HG03064 (cell line): ENCODE data around the gene PLXND1.
"Not testable (repeated sequence)": the region's sequence is repeated elsewhere in the genome, so short reads cannot be mapped to it uniquely, and the experiment has no call there.

ENCODE experiments used
- ATAC-seq: cut with Tn5 transposase; IDR thresholded peaks from one replicate; pipeline ENCODE4 v1.9.1; 2021; ENCODE audit warnings: low read depth; ENCODE audit not compliant: unreplicated experiment

The PLXND1 gene

DNA sequence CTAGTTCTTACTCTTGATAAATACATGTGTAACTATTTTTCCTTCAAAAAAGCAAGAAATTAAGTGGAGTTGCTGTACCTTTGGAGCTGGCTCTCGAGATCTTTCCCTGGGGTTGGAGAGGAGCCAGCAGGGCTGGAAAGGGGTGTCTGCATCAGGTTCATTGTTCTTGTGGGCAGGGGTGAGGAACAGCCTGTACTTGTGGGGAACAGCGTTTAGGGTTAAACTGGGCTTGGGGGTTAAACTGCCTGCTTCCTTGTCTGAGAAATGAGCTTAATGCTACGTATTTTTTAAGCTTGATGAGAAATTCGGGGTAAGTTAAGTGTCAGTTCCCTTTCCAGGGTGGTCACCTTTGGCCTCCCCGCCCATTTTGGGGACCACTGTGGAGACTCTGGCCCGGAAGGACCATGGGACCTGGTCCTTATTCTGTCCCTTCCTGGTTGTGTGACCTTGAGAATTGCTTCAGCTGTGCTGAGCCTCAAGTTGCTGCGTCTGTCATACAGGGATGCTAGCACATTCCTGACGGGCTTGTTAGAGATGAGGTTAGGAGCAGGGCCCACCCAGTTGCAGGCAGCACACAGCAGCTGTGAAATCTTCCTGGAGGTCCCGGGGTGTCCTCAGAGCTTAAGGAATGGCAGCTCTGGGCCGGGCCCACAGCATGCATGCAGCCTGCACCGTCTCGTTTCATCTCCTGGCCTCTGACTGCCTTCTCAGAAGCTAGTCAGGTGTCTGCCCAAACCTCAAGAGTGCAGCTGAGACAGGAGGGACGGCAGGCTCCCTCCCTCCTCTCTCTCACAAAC, 51.9 kb downstream of the PLXND1 start:
- ATAC-seq: no peak

DNA sequence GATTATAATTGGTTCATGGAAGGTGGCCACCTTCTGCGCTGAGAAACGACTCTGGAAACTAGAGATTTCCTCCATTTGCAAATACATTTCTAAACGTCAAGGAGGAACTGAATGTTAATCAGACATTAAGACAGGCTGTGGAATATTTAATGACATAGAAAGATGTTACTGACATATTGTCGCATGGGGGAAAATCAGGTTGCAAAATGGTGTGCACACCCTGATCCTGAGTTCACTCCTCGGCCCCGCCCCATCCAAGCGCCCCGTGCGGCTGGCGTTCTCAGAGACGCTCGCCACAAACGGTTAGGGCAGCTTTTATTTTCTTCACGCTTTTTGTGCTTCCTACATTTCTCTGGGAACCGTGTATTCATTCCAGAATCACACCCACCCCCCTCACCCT, 52.8 kb downstream of the PLXND1 start:
- no peak for ATAC-seq

DNA sequence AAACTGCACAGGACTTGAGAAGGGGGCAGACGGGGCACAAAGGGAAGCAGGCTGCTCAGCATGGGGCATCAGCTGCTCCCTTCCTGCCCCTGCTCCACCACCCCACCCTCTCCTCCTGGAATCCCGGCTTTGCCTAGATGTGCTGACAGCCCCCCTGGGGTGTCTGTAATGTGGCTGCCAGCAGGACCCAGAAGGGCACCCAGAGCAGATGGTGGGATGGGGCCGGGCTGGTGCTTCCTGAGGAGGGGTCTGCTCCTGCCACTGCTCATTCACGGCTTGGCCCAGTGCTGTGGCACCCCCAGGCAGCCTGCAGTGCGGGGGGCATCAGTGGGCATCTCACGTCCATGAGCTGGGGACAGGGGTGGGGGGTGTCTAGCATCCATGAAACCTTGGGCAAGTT, 53.3 kb downstream of the PLXND1 start:
- ATAC-seq: no peak

DNA sequence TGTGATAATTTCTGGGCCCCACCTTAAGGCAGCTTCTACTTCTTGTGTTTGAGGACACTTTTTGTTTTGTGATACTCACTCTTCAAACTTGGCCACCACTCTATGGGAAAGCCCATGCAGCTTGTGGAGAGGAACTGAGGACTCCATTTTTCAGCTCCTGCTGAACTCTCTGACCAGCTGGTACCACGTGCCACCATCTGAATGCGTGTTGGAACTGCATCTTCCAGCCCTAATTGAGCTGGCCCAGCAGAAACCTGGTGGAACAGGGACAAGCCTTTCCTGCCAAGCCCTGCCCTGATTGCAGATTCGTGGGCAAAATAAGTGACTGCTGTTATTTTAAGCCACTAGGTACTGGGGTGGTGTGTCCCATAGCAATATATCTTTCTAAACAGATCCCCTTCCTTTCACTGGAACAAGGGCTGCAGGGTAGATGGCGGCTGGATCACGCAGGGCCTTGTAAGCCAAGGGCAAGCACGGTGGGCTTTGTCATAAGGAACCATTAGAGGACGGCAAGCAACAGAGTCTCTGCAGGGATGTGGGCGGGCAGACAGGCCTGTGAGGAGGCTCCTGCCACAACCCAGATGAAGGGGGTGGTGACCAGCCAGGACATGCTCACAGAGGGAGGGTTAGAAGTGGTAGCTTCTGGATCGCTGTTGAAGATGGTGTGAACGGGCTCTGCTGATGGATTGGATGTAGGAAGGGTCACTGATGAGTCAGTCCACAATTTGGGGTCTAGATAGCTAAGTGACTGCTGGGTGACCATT, 54.0 kb downstream of the PLXND1 start:
- ATAC-seq: no peak

DNA sequence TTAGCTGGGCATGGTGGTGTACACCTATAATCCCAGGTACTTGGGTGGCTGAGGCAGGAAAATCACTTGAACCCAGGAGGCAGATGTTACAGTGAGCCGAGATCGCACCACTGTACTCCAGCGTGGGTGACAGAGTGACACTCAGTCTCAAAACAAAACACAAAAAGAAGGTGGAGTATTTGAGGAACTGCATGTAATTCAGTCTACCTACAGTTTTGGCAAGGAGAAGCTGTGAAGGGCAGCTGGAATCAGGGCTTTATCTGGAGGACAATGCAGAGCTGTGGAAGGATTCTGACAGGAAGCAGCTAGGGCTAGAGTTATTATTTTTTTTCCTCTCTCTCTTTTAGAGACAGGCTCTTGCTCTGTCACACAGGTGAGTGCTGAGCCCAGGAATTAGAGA, 56.7 kb downstream of the PLXND1 start:
- no peak for ATAC-seq

DNA sequence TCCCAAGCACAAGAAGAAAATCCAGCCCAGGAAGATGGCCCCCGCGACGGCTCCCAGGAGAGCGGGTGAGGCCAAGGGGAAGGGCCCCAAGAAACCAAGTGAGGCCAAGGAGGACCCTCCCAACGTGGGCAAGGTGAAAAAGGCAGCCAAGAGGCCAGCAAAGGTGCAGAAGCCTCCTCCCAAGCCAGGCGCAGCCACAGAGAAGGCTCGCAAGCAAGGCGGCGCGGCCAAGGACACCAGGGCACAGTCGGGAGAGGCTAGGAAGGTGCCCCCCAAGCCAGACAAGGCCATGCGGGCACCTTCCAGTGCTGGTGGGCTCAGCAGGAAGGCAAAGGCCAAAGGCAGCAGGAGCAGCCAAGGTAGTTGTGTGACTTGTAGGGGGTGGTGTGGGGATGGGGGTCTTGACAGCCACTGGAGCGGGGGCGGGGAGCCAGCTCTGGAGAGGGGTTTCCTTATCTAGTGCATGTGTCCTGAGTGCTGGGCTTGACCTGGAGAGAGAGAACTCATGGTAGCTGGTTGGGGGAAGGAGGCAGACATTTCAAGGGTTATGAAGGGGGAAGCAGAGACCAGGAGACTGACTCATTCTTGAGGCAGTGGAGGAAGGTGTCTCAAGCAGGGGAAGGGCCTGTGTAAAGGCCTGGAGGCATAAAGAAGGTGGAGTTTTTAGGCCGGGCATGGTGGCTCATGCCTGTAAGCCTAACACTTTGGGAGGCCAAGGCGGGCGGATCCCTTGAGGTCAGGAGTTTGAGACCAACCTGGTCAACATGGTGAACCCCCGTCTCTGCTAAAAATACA, 57.3 kb downstream of the PLXND1 start:
- ATAC-seq: no peak

DNA sequence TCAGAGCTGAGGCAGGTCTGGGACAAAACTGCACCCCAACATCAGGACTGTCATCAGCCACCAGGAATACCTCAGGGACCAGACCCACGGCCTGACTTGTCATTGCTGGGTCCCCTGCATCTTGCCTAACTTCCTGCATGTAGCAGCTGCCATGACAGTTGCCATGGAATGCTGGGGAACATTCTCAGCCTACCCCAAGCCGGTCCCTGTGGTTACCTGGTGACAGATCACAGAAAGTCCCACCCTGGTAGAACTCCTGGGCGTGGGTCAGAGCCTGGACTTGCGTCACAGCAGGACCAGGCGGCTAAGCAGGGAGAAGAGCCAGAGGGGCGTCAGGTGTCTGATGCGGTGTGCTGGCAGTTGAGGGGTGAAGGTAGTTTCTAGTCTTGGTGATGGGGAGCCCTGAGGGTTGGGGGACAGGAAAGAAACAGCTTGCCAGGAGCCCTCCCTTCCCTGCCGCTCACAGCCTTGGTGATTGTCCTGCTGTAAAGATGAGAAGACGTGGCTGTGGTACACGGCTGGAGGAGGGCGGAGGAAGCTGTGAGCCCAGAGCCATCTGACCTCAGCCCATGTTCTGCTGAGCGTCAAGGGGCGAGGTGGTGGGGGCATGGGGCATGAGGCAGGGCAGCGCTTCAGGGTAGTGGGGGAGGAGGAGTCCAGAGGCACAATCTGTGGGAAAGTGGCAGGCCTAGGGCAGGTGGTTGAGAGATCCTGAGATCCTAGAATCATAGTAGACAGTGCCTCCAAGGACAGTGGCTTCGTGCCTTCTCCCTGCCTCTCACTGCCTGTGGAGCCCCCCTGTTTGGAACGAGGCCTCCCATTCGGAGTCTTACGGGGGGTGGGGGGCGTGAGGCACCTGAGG, 58.1 kb downstream of the PLXND1 start:
- ATAC-seq: no peak

DNA sequence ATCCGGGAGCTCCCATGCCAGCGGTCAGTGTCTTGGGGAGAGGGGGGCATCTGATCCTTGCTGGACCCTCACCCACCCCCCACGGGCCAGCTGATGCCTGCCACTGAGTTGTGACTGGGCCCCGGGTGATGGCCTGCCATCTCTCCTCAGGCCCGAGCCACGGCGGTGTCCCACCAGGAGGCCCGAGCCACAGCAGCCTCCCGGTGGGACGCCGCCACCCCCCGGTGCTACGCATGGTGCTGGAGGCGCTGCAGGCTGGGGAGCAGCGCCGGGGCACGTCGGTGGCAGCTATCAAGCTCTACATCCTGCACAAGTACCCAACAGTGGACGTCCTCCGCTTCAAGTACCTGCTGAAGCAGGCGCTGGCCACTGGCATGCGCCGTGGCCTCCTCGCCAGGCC, 59.2 kb downstream of the PLXND1 start:
- no peak for ATAC-seq

DNA sequence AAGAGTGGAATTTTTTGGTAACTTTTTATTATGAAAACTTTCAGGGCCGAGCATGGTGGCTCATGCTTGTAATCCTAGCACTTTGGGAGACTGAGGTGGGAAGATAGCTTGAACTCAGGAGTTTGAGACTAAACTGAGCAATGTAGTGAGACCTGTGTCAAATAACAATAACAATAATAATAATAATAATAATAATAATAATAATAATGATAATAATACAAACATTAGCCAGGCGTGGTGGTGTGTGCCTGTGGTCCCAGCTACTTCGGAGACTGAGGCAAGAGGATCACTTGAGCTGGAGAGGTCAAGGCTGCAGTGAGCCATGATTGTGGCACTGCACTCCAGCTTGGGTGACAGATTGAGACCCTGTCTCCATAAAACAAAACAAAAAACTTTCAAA, 60.5 kb downstream of the PLXND1 start:
- ATAC-seq: not testable (repeated sequence)

DNA sequence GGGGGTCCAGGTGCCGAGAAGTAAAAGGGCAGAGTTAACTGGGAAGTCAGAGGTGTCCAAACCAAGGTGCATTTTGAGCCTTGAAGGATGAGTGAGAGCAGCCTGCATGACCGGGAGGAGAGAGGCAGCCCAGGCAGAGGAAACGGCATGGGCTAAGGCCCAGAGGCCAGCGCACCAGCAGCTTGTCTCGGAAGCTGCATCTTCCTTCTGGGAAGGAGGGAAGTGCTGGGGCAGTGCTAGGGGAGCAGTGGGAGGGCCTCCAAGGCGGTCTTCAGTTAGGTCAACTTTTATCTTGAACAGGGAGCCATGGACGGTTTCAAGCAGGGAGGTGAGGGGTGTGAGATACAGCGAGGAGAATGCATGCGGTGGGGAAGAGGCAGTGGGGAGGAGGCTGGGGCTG, 62.5 kb downstream of the PLXND1 start:
- ATAC-seq: no peak

DNA sequence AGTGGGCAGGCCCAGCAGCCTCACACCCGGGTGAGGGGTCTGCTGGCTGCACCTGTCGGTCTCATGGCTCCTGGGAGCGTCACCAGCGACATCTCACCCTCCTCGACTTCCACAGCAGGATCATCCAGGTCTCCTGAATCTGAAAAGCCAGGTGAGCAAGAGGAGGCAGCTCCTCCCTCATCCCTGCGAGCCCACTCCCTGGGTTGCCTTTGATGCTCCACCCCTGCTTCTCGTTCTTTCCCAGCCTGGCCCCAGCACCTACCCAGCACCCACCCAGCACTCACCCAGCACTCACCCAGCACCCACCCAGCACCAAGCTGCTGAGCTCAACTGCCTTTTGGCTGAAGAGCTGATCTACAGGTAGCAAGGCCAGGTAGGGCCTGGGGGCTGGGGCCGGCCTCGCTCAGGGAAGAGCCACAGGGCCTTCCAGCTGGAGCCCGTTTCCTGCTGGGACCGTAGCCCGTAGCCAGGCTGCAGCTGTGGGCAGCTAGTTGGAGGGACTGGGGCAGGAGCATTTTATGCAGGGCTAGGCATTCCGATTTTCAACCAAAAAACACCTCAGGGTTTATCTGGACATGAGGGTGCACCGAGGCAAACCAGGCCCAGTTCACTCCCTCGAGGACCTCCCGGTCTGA, 63.2 kb downstream of the PLXND1 start, which contains the start of gene H1-8:
Gene H1-8 (plus strand): TSS at position 20 of the 635 bp plus-strand sequence. CDS start 44 bp downstream, at position 64.
- no peak for ATAC-seq

DNA sequence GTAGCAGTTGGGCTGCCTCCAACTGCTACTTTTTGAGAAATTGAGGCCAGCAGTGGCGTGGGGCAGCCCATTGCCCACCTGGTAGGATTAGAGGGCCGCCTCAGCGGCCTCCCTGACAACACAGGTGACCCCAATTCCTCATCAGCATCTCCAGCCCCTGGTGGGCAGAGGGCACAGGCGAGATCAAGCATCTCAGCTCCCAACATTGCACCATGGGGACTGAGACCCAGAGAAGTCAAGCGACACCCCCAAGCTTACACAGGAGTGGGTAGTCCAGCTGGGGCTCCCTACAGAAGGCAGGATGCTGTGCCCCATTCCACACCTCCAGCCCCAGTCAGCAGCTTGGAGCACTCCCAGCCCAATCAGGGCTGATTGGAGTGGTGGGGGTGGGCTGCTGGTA, 63.7 kb downstream of the PLXND1 start:
- no peak for ATAC-seq

DNA sequence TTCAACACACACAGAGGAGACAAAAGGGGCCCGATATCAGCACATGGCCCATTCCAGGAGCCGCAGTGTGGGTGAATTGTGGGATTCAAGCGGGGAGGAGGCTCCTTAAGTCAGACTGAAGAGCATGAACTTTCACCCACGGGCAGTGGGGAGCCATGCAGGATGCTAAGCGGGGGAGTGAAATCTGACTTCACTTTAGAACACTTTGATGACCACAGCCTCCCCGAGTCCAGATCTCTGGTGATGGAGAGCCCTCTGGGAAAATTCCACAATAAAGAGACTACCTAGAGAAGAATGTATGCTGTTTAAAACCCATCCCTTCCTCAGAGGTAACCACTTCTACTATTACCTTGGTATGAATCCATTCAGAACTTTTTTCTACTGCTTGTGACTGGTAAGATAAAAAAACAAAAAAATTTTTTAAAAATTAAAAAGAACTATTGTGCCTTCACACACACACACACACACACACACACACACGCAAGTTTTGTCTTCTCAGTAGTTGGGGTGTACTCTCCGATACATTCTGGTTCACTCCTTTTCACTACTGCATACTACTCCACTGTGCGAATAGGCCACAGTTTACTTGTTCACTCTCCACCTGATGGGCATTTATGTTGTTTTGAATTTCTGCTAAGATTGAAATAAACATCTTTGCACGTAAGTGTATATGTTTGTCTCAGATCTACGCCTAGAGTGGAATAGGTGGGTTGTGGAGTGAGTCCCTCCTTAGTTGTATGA, 65.5 kb downstream of the PLXND1 start:
- no peak for ATAC-seq

DNA sequence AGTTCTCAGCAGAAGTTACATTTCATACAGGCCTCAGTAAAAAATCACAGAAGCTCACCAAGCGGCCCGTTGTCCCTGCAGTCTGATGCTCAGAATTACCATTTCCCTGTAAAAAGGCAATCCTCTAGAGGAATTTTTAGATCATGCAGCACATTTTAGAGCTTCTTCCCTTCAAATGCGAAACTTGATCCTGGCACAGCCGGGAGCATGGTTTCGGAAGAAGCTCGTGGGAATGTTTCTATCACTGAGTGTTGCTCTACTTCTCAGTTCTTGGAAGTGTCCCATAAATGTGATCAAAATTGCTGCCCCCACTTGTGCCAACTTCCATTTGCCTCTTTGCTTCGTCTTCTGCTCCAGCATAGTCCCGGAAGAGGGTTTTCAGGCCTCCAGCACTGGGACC, 67.3 kb downstream of the PLXND1 start:
- no peak for ATAC-seq

DNA sequence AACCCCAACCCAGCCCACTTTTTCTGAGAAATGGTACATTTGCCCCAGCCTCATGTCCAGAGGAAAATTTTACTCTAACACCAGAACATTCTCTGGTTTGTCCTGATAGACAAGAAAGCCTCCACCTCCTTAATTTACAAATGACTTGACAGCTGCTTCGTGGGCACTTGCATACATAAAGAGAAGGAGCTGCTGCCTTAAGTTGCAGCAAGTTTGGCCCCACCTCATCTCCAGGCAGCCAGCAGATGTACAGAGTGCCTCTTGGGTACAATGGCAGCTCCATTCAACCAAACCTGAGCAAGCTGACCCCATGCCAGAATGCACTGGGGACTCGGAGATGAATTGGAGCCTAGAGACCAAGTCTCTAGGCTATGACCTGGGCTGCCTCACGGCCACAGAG, 69.7 kb downstream of the PLXND1 start:
- no peak for ATAC-seq

DNA sequence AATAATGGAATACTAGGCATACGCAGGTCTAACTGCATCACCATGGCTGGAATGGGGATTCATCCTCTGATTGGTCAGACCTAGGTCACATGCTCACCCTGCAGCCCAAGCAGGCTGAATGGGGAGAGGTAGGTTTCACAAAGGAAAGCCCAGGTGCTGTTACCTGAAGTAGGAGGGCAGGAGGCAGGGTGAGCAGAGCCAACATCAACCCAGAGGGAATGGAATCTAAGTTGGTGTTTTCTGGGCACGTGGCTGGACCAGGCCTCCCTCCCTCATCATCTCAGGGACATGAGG, 70.2 kb downstream of the PLXND1 start:
- ATAC-seq: no peak

DNA sequence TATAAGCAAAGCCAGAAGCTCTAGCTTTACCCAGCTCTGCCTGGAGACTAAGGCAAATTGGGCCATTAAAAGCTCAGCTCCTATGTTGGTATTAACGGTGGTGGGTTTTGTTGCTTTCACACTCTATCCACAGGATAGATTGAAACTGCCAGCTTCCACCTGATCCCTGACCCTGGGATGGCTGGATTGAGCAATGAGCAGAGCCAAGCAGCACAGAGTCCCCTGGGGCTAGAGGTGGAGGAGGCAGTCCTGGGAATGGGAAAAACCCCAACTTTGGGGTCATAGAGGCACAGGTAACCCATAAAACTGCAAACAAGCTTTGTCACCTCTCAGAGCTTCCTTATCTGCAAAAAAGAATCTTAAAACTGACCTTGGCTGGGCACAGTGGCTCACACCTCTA, 71.4 kb downstream of the PLXND1 start:
- no peak for ATAC-seq

DNA sequence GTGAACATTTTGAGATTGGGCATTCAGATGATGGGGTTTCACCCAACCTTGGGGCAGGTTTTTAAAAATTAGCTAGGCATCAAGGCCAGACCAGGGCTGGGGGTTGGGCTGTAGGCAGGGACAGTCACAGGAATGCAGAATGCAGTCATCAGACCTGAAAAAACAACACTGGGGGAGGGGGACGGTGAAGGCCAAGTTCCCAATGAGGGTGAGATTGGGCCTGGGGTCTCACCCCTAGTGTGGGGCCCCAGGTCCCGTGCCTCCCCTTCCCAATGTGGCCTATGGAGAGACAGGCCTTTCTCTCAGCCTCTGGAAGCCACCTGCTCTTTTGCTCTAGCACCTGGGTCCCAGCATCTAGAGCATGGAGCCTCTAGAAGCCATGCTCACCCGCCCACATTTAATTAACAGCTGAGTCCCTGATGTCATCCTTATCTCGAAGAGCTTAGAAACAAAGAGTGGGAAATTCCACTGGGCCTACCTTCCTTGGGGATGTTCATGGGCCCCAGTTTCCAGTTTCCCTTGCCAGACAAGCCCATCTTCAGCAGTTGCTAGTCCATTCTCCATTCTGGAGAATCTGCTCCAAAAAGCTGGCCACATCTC, 71.9 kb downstream of the PLXND1 start:
- no peak for ATAC-seq

DNA sequence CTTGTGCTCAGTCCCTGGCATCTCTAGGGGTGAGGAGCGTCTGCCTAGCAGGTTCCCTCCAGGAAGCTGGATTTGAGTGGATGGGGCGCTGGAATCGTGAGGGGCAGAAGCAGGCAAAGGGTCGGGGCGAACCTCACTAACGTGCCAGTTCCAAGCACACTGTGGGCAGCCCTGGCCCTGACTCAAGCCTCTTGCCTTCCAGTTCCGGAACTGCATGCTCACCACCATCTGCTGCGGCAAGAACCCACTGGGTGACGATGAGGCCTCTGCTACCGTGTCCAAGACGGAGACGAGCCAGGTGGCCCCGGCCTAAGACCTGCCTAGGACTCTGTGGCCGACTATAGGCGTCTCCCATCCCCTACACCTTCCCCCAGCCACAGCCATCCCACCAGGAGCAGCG, 73.1 kb downstream of the PLXND1 start:
- no peak for ATAC-seq
